Ureter (tissue), 1 donor: ENCODE results near the gene XDH. TPM values are rescaled to one million over a fixed set of nuclear protein-coding genes. Genes with fewer than 3 reads are reported as not detected.

ENCODE experiments used
- DNase-seq: peaks from one replicate; pipeline ENCODE4 v3.0.0-alpha.2; 2020; ENCODE audit warnings: low spot score
- total RNA-seq: library from RNA; stranded (reverse); gene quantifications from one replicate; pipeline ENCODE4 v1.2.4, GENCODE V29; 2023
- donor health status: DM: yes; HTN: yes; CAD: no.

The XDH gene
- total RNA-seq: 6.6 TPM

DNA sequence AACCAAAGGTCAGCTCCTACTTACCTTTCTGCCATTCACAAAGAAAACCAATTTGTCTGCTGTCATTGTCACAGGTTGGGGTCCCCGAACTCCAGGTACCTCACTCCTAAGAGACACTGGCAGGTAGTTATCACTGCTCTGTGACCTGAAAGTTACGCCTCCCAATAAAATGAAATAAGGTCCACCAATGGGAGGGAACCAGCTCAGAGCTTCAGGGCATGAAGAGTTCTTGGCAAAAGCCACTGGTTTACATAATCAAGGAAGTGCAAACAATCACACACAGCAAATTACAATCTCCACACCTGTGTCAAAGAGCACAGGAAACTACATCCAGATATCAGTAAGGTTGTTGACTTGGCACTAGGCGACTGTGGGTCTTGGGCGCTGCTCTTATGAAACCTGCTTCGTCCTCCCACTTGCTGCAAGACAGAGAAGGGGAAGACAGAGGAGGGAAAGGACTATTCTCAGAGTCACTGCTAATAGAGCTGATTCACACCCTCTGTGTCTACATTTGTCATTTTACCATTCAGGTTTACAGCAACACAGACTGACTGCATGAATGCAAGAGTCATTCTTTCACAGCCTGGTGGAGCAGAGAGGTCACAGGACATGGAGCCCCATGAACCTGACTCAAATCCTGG, at the start of gene XDH:
TSS of gene XDH (minus strand) at position 142 of the 641 bp plus-strand sequence. CDS start at position 66, 76 bp downstream.
- DNase-seq: no peak

DNA sequence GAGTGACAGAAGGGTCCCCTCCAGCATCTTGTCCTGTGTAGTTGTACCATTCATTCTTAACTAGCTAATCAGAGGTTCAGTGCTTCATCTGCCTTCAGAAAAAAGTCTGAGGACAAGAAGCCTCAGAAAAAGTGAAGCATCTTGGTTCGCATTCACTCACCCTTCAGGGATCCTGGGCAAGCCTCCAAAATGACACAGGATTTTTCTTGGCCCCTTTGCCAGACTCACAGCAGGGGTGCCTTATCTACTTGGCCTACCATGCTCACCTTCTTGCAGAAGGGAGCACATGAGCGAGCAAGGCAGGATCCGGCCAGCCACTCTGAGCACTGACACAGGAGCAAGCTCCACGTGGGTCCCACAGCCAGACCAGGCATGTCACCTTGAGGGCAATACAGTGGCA, 43.1 kb upstream of the XDH start:
- DNase-seq: no peak

DNA sequence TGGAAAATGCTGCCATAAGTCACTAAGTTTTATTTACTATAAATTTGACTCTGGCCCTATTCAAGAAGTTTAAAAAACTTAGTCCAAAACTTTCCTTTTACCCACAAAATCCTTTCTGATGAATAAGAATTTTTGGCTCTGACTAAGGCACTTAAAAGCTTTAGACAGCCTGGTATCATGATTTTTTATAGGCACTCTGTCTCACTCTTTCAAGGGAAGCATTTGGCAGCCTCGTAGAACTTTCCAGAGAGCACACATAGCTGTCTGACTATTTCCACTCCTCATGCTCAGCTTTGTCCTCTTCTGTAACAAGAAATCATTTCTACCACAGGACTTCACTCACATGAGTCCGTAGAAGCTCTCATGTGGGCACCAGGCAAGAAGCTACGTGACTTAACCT, 32.3 kb upstream of the XDH start:
- DNase-seq: no peak

DNA sequence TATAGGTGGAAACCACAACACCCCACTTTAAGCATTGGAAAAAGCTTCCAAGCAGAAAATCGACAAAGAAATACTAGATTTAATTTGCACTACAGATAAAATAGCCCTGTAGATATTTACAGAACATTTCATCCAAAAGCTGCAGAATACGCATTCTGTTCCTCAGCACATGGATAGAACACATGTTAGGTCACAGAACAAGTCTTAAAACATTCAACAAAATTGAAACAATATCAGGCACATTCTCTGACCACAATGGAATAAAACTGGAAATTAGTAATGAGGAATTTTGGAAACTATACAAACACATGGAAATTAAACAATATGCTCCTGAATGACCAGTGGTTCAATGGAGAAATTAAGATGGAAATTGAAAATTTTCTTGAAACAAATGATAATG, 27.8 kb upstream of the XDH start:
- DNase-seq: no peak

DNA sequence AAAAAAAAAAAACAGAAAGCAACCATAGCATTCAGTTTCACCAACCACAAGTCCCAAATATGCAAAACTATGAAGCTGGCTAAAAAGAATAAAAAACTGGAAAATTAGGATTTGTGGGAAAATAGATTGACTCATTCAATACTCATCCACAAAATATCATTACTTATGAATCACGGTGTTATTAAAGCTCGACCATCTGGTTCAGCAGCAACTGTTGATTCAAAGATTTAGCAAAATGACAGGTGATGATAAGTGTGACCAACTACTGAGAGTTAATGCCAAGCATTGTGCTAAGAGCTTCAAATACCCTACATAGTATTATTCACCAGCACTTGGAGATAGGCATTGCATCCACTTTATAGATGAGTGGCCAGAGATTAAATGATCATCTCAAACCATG, 26.2 kb upstream of the XDH start:
- DNase-seq: no peak

DNA sequence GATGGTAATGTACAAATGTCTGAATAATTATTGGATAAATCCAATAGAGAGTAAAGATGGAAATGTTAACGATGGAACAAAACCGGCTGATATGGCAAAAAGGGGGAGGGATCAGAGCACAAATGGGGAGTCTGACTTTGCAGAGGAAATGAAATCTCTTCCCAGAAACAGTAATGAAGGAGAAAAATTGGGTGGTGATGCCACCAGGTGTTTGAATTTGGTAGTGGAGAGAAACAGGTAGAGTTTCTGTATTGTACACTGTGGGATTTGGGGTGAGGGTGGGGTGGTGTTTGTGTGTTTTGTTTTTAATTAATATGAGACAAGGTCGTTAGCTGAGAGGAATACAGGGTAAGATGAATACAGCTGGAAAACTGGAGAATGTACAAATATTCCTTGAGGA, 20.4 kb upstream of the XDH start:
- no peak for DNase-seq

DNA sequence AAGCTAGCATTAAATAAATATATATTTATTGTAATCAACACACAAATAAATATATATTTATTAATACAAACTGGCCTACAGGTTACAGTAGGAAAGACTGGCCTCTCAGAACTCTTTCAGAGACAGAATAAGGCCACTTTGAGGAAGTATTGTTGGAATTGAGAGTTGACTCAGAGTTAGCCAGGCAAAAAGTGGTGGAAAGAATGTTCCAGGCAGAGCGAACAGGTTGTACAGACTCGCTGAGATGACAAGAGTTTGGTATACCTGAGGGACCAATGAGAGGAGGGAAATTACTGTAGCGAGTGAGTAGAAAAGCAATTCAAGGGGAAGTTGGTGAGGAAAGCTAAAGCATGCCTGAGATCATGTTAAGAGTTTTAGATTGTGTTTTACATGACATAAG, 19.0 kb upstream of the XDH start:
- DNase-seq: no peak

DNA sequence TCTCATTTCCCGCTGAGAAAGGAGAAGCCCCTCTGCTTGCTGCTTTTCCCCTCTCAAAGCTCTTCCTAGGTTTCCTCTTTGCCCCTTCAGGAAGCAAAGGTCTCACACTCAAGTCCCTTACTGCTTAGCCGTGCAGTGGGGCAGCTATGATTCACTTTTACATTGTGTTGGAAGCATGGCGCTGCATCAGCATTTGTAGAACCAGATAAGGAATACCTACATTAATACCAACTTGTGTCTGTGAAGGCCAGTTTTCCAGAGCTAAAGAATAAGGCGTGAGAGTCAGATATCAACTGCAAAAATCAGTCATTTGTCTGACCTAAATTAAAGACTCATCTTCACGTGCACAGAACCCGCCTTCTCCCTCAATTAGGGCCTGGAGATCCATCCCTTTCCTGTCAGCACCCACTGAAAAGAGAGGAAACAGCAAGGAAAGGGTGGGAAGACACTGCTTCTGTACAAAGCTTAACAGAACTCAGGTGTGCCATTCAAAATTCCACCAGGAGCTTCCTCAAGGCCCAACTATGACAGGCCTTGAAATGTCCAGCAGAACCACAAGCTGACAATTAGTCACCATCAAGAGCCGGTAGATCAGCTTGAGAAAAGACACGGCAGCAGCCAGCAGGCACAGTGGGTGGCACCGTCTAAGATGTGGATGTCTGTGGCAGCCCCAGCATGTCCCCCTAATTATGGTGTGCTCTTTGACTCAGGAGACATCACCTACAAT, 16.1 kb upstream of the XDH start:
- no peak for DNase-seq

DNA sequence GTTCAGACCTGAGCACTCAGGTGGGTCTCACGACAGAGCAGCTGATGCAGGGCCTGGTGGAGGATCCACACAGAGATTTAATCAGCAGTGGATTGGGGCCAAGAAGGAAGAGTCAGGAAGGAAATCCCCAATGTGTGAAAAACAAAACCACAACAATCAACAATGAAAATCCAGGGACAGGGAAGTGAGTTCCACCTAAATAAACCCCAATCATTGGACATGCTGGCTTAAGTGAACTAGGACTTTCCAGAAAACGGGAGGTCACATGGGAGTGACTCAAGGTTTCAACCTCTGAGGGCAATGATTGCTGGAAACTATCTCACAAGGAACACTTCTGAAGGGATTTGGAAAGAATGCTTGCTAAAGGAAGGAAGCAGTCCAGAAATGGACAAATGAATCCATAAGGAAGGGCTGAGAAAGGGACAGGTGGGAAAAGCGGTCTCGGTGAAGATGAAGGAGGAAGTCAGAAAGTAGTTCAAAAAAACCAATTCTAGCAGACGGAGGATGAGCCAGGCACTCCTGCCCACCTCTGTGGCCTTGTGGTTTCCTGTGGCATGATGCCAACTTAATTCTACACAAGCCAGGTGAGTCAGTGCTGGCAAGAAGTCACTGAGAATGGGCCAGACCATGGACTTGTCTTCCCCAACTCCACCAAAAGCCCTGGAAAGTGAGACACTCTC, 15.4 kb upstream of the XDH start:
- DNase-seq: no peak

DNA sequence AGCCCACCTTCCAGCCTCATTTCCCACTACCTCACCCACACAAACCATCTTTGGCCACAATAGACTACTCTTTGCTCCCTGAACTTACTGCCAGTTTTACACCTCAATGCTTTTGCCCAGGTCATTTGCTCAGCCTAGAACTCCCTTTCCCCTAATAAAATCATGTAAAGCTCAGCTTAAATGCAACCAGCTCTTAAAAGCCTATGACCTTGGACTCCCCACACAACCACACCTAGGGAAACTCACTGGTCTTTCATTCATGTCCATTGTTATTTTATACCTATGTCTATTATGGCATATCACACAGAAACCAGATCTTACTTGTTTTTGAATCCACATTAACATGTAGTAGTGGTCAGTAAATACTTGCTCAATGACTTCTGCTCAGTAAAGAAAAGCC, 14.5 kb upstream of the XDH start:
- no peak for DNase-seq

DNA sequence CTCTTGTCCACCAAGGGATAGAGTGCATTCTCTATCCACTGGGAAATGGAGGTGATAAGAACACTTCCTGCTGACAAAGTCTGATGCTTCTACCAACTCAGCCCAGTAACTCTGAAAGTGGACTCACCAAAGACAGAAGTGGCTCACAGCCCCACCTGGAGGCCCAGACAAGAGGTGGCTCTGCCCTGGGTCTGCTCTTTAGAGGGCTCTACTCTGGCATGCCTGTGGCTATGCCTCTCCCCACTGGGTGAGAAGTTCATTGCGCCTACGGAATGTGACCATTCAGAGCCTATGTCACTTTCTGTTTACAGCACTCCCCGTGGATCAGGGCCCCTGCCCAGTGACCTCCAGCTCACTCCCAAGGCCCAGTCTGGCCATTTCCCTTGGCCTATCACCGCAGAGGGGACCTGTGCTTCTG, 13.5 kb upstream of the XDH start:
- no peak for DNase-seq

DNA sequence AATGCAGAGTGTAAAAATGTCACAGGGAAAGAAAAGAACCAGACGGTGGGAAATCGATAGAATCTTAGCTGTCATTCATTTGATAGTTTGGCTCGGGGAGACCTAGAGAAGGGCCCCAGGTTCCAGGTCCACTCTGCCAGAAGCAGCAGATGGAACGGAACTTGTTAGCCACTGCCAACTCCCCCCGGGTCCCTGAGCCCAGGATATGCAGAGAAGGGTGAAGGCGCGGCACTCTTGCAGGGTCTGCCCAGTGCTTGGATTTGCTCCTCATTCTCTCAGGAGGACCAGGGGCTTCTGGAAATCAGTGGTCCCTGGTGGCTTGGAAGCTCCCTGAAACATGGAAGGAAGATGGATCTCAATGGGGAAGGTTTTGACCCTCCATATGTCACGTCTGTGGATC, 11.6 kb upstream of the XDH start:
- no peak for DNase-seq

DNA sequence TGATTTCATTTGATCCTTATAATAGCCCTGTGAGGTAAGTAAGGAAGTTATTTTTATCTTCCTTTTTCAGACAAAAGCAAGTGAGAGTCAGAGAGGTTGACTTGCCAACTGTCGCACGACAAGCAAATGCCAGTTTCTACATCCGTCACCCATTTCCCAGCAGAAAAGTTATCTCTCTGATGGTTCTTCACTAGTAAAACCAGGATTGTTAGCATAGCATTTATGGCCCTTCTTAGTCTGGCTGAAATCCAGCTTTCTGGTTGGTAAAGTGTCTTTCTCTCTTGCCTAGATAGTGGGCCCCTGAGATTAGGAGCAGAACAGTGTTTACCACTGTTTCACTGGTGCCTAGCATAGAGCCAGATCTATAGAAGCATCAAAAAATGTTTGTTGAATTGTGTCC, 7.1 kb upstream of the XDH start:
- DNase-seq: no peak

DNA sequence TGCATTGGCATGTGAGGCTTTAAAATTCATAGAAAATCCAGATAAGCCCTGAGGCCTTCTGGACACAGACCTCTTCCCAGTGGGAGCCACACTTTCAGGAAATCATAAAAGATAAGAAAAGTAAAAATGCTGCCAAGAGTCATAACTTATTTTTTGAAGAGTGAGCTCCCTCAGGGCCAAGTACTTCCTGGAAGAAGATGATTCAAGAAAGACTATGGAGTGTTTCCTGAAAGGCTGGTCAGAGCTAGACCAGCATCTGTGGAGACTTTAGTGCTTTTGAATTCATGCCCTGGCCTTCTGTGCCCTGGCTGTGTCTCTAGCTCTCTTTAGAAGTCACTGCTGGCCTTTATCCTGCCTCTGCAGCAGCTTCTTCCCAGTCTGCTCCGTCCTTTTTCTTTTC, 6.4 kb upstream of the XDH start:
- no peak for DNase-seq

DNA sequence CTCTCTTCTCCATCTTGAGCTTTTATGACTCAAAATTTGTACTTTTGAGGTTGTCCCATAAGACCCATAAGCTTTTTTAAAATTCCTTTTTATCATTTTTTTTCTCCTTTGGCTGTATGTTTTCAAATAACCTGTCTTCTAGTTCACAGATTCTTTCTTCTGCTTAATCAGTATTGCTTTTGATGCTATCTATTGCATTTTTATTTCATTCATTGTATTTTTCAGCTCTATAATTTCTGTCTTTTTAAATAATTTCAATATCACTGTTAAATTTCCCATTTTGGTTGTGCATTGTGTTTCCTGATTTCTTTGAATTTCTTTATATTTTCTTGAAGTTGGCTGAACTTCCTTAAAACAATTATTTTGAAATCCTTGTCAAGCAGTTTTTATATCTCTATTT, 4.8 kb upstream of the XDH start:
- DNase-seq: no peak

DNA sequence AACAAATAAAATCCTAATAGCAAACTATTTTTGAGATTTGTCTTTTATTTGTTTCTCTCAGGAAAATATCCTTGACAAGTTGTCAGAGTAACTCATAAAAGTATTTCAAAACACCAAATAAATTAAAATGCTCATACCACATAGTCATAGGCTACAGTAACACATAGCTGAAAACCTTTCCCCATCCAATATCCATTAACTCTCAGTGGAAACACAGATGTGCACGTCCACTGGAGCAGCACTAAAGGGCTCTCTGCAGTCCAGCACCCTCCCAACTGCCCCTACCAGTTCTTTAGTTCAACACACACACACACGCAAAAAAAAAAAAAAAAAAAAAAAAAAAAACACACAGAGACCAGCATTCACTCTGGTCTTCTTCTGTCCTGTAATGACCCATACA, 879 bp upstream of the XDH start:
- no peak for DNase-seq

DNA sequence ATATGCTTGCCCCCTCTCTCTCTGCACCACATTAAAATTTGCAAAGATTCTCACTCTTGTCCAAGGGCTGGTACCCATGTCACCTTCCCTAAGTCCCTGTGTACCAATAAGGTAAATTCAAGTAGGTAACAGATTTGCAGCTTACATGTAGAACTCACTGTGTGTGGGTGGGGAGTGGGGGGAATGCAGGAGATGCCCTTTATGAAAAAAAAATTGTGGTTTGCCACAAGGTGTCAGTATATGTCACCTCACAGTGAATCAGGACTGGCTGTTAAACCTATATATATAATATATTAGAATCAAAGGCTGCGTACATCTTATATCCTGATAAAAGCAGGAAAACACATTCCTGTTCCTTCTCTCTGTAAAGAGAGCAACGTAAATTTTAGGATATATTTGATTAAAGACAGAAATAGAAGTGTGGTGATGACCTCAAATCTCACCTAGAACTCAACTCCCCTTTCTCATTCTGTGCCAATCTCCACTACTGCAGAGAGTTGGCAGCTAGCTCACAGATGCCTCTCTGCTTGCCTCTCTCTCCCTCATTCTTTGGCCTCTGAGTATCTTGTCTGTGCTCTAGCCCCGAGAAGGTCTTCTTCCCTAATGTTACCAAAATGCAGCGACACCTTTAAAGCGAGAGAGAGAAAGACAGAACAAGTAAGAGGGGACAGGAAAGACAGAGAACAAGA, 536 bp downstream of the XDH start:
- DNase-seq: no peak

DNA sequence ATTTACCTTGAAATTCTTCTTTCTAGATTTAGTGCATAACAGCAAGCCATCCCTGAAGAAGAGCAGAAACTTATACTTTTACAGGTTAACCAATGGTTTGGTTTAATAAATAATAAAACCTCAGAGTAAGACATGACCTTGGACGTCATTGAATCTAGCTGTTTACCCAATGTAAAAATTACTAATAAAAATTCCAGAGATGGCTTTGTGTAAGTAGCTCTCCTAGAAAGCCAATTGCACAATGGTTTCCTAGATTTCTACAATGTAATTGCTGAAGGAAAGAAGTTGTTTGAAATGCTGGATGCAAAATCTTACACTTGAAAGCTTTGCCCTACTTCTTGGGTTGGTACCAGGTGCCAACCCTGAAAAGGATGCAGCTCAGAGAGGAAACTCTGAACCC, 1.5 kb downstream of the XDH start:
- no peak for DNase-seq

DNA sequence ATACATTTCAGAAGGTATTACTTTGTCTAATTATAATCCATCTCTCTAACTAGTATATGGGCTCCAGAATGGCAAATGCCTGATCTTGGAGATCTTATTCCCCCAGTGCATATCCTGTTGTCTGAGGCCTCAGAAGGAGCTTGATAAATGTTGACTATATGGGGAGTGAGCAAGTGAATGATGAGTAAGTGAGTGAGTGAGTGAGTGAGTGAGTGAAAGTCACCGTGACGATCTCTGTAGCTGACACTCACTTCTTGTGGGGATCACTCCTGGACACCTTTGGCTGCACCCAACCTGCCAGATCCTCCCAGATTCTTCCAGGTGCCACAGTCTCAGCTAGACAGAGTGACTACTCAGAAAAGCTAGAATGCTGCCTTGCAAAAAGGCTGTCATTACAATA, 2.8 kb downstream of the XDH start:
- no peak for DNase-seq

DNA sequence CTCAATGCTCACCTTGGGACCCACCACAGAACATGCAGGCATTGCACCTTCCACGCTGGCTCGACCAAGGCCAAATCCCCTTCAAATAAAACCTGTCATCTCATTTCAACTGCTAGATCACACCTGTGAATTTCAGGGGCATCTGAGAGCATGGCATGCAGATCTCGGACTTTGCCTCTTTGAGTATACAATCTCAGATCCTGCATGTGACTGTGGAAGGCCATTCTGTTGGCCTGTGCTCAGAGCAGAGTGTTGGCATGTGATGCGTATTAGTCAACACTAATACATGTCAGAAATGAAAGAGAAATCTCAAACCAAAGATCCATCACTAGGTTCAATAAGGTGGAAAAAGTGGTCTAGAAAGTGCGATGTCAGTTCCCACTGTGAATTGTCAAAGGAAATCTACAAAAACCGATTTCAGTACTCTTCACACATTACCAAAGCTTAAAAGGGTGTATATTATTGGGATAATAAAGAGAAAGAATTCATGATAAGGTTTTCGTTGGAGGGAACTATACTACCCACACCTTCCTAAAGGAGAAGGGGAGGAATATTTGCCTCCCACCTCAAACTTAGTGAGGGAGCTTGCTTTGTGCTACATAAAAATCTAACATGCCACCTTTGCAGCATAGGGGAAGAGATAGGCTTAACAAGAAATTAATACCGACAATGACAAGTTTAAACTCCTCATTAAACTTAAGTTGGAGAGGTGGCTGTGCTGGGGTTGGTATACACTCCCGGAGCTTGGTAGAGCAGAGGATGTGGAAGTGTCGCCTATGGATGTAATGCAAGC, 7.8 kb downstream of the XDH start:
- no peak for DNase-seq

DNA sequence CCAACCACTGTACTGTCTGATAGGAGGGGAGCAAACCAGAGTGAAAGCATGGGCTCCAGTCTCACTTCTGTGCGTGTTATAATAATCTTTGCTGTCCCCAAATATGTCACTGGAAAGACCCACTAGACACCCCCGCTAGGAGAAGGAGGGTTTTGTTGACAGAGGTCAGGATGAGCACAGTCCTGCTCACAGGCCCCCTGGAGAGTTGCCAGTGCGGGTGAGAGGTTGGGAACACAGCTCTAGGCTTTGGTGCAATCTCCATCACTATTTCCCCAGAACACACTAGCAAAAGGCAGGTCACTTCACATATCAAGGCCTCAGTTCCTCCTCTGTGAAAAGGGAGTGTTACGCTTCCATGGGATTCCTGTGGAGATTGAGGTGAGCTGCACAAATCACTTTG, 9.7 kb downstream of the XDH start:
- no peak for DNase-seq

DNA sequence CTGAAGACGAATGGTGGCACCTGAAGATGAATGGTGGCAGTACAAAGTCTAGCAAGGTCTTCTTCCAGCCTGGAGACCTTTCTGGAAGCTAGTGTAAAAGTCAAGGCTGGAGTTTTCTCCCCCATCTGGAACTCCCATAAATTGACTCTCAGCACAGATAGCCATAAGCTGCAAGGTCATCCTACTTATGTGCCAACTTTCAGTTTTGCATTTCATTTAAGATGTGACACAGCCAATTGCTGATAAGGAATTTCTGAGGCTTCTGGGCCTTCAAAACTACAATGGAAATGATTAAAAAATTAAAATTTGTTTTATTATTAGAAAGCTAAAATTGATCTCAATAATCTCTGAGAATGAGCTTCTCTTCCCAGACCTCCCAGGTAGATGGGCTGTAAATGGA, 10.2 kb downstream of the XDH start:
- no peak for DNase-seq
